Right lobe of liver (tissue), 4 donors: ENCODE data around the gene CAVIN3.

Experiments used
- POLR2A ChIP-seq: fragments of 450-650 bp; IDR thresholded peaks from one replicate; pipeline ENCODE4 v1.6.1; 2017; ENCODE audit warnings: antibody characterized with exemption, mild to moderate bottlenecking
- TF ChIP-seq, protein P1 (sequence below), 4 donors: fragments of 200-600 bp in 3 of 4; fragments of 450-650 bp in 1 of 4; IDR thresholded peaks; one replicate each; pipeline versions ENCODE4 v1.5.1 to v1.8.0; 2016 to 2022; ENCODE audit warnings: antibody characterized with exemption in 4 of 4, mild to moderate bottlenecking in 2 of 4
- donor health status: DM: no; HTN: no; CAD: no.
- donor health status: DM: no; HTN: no; CAD: no.
- donor health status: DM: no; HTN: yes; CAD: no.

DNA sequence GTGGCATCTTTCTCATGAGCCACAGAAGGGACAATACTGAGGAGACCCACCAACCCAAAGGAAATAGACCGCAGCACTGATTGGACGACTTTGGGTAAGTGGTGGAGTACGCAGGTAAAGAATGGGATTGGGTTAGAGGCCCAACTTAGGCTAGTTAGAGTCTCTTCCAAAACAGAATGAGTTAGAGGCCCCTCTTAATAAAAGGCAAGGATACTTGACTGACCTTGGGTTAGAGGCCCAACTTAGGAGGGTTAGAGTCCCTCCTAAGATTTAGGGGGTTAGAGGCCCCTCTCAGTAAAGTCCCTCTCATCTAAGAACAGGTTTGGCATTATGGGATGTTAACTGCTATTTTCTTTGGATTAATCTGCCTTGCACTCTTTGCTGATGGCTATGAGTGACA is 36.1 kb downstream of the CAVIN3 start:
- no peak for TF ChIP-seq POLR2A
- TF ChIP-seq, protein P1, sequence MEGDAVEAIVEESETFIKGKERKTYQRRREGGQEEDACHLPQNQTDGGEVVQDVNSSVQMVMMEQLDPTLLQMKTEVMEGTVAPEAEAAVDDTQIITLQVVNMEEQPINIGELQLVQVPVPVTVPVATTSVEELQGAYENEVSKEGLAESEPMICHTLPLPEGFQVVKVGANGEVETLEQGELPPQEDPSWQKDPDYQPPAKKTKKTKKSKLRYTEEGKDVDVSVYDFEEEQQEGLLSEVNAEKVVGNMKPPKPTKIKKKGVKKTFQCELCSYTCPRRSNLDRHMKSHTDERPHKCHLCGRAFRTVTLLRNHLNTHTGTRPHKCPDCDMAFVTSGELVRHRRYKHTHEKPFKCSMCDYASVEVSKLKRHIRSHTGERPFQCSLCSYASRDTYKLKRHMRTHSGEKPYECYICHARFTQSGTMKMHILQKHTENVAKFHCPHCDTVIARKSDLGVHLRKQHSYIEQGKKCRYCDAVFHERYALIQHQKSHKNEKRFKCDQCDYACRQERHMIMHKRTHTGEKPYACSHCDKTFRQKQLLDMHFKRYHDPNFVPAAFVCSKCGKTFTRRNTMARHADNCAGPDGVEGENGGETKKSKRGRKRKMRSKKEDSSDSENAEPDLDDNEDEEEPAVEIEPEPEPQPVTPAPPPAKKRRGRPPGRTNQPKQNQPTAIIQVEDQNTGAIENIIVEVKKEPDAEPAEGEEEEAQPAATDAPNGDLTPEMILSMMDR (IDR thresholded peaks at IDR 0.05) = no peak
